H1 (cell line): Measurements from ENCODE around the gene AFF1. TPM values are rescaled to one million over a fixed set of nuclear protein-coding genes. Genes with fewer than 3 reads are reported as not detected.

Source experiments
- BACH1 ChIP-seq: IDR thresholded peaks from 2 replicates; pipeline ENCODE4 v1.6.1; 2012; ENCODE audit warnings: low read length, improper control_type of control experiment
- CHD1 ChIP-seq: IDR thresholded peaks from 2 replicates; pipeline ENCODE4 v1.6.1; 2012; ENCODE audit warnings: low read depth, low read length, improper control_type of control experiment
- CHD7 ChIP-seq: fragments of 300-600 bp; sonication (generic); IDR thresholded peaks from 2 replicates; pipeline ENCODE4 v1.7.1; 2012; ENCODE audit warnings: low read length, moderate library complexity, mild to moderate bottlenecking, inconsistent platforms; ENCODE audit not compliant: insufficient replicate concordance
- GABPA ChIP-seq: IDR thresholded peaks from 2 replicates; pipeline ENCODE4 v1.6.1; 2011; ENCODE audit warnings: mild to moderate bottlenecking, low read length, moderate library complexity, borderline replicate concordance; ENCODE audit not compliant: insufficient read depth
- SP2 ChIP-seq: IDR thresholded peaks from 2 replicates; pipeline ENCODE4 v1.6.1; 2012; ENCODE audit warnings: mild to moderate bottlenecking, low read length, inconsistent platforms
- SUZ12 ChIP-seq: fragments of 200-600 bp; sonication (generic); IDR thresholded peaks from 2 replicates; pipeline ENCODE4 v1.6.1; 2012; ENCODE audit warnings: mild to moderate bottlenecking, inconsistent platforms, low read length, moderate library complexity, mixed read lengths
- USF2 ChIP-seq: IDR thresholded peaks from 2 replicates; pipeline ENCODE4 v1.6.1; 2011; ENCODE audit warnings: low read length, improper control_type of control experiment
- polyA plus RNA-seq, 7 experiments: library from polyadenylated mRNA; depleted of rRNA in 3 of 7; stranded (reverse) in 5 of 7; unstranded in 2 of 7; fragments of >200 nt in 5 of 7; fragments of 200-250 nt in 2 of 7; gene quantifications; 1 replicate in 5 of 7; 2 replicates in 1 of 7; 4 replicates in 1 of 7; pipeline versions ENCODE4 v1.2.1 to v1.2.3, GENCODE V29; 2011 to 2013; ENCODE audit warnings: missing spikeins in 2 of 7, mixed read lengths in 2 of 7
- total RNA-seq: library from RNA; stranded (reverse); fragmentation: NEBNext Ultra II Directional; extraction: Animal tissue kit (Norgen Biotek cat#: 25700); gene quantifications from 2 replicates; pipeline ENCODE4 v1.2.1, GENCODE V29; 2021

The AFF1 gene
- total and polyA plus RNA-seq, 2 of the 8 experiments (the other 6 are each of a cell fraction or from before 2014, with no cell fraction given), result 14.8 to 85.5 TPM

GRCh38 chr4:87121341-87122065, 186.7 kb downstream of the AFF1 start (continued):
- TF ChIP-seq CHD7 (no peak), SP2 (no peak), BACH1 (no peak), CHD1 (no peak), GABPA (no peak), SUZ12 (no peak), USF2 (no peak)
